LNCaP clone FGC (cell line): Measurements from ENCODE around the gene LY86.

Source experiments
- DNase-seq: peaks from one replicate; pipeline ENCODE4 v3.0.0-alpha.2; 2011; ENCODE audit warnings: low read depth
- H3K4me3 ChIP-seq: 2 replicates; pipeline ENCODE4 v1.5.1; 2011; ENCODE audit warnings: mild to moderate bottlenecking, low read depth, low read length, control low read depth
- TF ChIP-seq, protein P1 (sequence below): IDR thresholded peaks from 2 replicates; pipeline ENCODE4 v1.5.1; 2012; ENCODE audit warnings: mild to moderate bottlenecking; ENCODE audit not compliant: control insufficient read depth, insufficient read depth; ENCODE audit errors: extremely low read depth

The LY86 gene

DNA sequence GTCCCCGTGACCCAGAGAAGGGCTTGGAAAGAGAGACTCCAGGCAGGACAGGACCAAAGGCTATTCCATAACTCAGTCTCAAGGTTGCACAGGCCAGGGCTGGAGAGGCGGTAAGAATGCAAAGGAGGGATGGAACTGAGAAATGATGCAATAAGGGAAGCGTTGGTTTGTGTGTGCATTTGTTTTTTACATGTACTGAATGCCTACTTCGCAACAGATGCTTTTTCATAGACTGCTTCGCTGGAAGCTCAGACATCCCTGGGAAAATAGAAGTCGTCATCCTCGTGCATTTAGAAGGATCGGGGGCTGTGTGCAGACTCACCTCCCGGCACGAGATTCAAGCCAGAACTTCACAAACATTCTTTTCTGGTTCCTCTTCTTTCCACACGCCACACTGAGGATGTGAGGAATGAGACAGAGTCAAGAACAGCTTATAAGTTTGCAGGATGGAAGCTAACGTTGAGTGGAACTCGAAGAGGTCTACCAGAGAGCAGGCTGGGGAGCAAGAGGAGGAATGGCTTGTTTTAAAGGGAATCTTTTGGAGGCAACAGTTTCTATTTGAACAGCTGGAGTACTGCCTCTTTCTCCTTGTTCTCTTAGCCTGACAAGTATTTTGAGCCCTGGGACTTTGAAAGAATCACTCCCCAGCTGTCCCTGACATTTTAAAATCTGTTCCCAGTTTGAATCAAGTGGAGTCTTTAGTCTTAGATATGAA, 19.3 kb upstream of the LY86 start:
- H3K4me3 ChIP-seq = no peak overlapping the region
- TF ChIP-seq, protein P1, sequence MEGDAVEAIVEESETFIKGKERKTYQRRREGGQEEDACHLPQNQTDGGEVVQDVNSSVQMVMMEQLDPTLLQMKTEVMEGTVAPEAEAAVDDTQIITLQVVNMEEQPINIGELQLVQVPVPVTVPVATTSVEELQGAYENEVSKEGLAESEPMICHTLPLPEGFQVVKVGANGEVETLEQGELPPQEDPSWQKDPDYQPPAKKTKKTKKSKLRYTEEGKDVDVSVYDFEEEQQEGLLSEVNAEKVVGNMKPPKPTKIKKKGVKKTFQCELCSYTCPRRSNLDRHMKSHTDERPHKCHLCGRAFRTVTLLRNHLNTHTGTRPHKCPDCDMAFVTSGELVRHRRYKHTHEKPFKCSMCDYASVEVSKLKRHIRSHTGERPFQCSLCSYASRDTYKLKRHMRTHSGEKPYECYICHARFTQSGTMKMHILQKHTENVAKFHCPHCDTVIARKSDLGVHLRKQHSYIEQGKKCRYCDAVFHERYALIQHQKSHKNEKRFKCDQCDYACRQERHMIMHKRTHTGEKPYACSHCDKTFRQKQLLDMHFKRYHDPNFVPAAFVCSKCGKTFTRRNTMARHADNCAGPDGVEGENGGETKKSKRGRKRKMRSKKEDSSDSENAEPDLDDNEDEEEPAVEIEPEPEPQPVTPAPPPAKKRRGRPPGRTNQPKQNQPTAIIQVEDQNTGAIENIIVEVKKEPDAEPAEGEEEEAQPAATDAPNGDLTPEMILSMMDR = no peak
- no peak for DNase-seq

- TF ChIP-seq, protein P1 = no peak
- DNase-seq = no peak
- H3K4me3 ChIP-seq = no peak overlapping the region
These were observed 18.7 kb upstream of the LY86 start for GRCh38 chr6:6569811-6570164.

DNA sequence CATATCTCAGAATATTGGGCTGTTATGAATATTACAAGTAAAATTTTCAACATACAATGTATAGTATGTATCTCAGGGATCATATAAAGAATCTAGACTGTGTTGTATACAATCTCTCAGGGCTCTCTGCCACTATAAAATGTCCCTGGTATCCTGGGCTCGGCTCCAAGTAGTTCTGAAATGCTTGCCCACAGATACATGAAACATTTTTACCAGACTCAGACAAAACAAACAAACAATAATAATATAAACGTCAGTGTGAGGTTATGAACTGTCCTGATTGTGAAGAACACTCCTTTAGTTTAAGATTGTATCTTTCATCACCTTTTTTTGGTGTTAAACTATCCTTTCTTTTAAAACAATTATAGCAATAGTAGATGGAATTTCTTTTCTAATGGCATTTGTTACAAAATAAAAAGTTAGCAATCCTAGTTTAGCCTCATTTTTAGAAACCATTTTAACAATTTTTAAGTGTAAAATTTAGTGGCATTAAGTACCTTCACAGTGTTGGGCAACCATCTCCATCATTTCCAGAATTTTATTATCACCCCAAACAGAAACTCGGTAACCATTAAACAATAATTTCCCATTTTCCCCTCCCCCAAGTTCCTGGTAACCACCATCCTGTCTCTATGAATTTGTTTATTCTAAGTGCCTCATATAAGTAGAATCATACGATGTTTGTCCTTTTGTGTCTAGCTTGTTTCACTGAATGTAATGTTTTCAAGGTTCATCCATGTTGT, 17.4 kb upstream of the LY86 start:
- TF ChIP-seq, protein P1 = no peak
- no peak overlapping the region for H3K4me3 ChIP-seq
- peak; percentile 79 for DNase-seq

GRCh38 chr6:6575143-6575542, 13.4 kb upstream of the LY86 start:
- H3K4me3 ChIP-seq = no peak overlapping the region
- DNase-seq = no peak
- TF ChIP-seq, protein P1 = no peak

DNA sequence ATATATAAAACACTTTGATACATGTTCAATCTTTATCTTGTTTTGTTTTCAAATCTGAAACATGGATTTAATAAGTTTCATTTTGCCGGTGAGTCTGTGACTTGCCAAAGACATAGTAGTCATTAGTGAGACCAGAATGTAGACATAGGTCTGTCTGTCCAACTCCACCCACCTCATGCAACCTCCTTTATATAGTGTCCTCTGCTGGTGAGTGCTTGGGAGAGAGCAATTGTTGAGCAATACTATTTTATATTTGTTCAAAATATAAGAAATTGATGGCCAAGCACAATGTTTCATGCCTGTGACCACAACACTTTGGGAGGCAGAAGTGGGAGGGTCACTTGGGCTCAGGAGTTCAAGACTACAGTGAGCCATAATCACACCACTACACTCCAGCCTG, 10.8 kb upstream of the LY86 start:
- no peak overlapping the region for H3K4me3 ChIP-seq
- no peak for DNase-seq
- TF ChIP-seq, protein P1 = no peak

- TF ChIP-seq, protein P1 = no peak
- no peak for DNase-seq
- H3K4me3 ChIP-seq = no peak overlapping the region
These were observed 9.2 kb upstream of the LY86 start for GRCh38 chr6:6579281-6579680.

DNA sequence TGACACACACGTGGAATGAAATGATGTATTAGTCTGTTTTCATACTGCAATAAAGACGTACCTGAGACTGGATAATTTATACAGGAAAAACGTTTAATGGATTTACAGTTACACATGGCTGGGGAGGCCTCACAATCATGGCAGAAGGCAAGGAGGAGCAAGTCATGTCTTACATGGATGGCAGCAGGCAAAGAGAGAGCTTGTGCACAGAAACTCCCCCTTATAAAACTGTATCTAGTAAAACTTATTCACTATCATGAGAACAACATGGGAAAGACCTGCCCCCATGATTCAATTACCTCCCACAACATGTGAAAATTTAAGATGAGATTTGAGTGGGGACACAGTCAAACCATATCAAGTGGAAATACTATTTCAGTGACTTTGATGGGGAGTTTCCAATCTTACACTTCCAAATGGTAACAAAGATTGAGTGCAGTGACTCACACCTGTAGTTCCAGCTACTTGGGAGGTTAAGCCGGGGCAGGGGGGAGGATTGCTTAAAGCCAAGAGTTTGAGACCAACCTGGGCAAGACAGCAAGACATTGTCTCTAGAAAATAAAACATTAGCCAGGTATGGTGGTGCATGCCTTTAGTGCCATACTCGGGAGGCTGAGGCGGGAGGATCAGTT, 8.2 kb upstream of the LY86 start:
- TF ChIP-seq, protein P1 = no peak
- no peak for DNase-seq
- no peak overlapping the region for H3K4me3 ChIP-seq
